ENCODE data around the gene CAMK2A. TPM values are rescaled to one million over a fixed set of nuclear protein-coding genes. Genes with fewer than 3 reads are reported as not detected.

CAMK2A gene
- total RNA-seq, 1 experiment from 2014 or later, result 0.33 TPM

DNA sequence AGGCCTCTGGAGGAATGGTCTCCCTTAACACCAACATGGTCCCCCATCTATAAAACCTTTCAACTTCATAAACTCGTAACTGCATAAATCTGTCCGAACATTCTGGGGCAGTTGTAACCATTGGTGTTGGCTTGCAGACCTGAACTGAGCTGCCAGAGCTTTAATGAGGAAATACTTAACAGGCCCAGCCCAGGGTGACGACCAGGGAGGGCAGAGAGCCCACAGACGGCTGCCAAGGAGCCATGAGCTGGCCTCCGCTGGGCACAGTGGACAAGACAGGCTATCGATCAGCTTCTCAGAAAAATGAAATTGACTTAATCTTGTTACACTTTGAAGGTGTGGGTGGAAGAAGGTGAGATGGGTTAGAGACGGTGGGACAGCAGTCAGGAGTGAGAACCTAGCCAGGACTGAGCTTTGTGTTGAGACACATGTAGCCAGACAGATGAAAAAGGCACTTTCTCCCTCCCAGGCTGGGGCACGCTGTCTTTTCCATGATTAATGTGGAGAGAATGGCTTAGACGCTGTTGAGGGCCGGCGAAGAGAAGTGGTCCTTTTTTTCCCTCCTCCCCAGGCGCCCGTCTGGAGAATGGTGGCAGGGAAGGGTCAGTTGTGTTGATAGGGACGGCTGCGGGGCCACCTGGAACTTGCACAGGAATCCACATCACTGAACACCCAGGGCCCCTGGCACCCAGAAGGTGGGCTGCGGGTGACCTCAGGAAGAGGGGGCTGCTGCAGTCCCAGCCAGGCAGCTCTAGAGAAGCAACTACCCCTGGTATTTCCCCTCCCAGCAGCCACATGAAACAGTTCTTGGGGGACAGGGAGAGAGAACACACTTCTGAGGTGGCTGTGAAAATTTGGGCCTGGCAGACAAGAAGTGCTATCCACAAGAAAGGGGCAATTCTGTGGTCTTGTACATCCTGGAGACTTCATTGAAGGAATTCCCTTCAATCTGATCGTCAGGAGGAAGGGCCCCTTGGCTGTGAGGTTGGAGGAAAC, 40.6 kb upstream of the CAMK2A start:
- H4K91ac ChIP-seq (ENCODE audit: insufficient read length, low read depth, low read length), result no peak overlapping the region
- no peak overlapping the region for H3K18ac ChIP-seq (ENCODE audit: insufficient read length, low read depth, low read length)
- H3K23me2 ChIP-seq (ENCODE audit: insufficient read length, low read depth, low read length, poor library complexity, severe bottlenecking), result no peaks in the 10 kb centered on the region
- no peaks in the 10 kb centered on the region for H3K4me1 ChIP-seq (ENCODE audit: insufficient read depth, low read length)
- H3K9ac ChIP-seq (ENCODE audit: extremely low read depth, insufficient read length, low read length), result no peak overlapping the region
- no peak overlapping the region for H3T11ph ChIP-seq (ENCODE audit: low read length)
- H4K8ac ChIP-seq (replicated peaks; ENCODE audit: insufficient read length, low read depth, low read length), result no peak overlapping the region
- TF ChIP-seq, protein P1, sequence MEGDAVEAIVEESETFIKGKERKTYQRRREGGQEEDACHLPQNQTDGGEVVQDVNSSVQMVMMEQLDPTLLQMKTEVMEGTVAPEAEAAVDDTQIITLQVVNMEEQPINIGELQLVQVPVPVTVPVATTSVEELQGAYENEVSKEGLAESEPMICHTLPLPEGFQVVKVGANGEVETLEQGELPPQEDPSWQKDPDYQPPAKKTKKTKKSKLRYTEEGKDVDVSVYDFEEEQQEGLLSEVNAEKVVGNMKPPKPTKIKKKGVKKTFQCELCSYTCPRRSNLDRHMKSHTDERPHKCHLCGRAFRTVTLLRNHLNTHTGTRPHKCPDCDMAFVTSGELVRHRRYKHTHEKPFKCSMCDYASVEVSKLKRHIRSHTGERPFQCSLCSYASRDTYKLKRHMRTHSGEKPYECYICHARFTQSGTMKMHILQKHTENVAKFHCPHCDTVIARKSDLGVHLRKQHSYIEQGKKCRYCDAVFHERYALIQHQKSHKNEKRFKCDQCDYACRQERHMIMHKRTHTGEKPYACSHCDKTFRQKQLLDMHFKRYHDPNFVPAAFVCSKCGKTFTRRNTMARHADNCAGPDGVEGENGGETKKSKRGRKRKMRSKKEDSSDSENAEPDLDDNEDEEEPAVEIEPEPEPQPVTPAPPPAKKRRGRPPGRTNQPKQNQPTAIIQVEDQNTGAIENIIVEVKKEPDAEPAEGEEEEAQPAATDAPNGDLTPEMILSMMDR (conservative IDR thresholded peaks at IDR 0.05), result no peak
- Mint-ChIP-seq H3K27me3 (ENCODE audit: low read depth) (no peaks in the 10 kb centered on the region; the same call in 1 of the 2 replicates), H3K4me1 (peaks cover 0 to 4% of the 10 kb centered on the region in 2 experiments; a peak in 1 of 4 replicates), H3K27ac (no peak overlapping the region), H3K36me3 (ENCODE audit: insufficient read depth in 1 of 3, low read depth in 3 of 3) (no peaks in the 10 kb centered on the region), H3K9me3 (no peaks in the 10 kb centered on the region), H3K4me3 (no peak overlapping the region)
- no peak overlapping the region for H3K4ac ChIP-seq (ENCODE audit: low read depth, low read length)
- H3K4me2 ChIP-seq (ENCODE audit: insufficient read depth, insufficient read length, low read length), result no peak overlapping the region
- H3K9me3 ChIP-seq (ENCODE audit: control insufficient read depth, low read depth, low read length), result no peaks in the 10 kb centered on the region
- H4K20me1 ChIP-seq (ENCODE audit: control insufficient read depth, insufficient read depth, insufficient read length), result no peaks in the 10 kb centered on the region
- no peak for DNase-seq
- H2BK120ac ChIP-seq (ENCODE audit: low read depth, low read length, poor library complexity, severe bottlenecking), result no peak overlapping the region
- no peak overlapping the region for H2BK12ac ChIP-seq (ENCODE audit: insufficient read length, low read depth, low read length)
- H3K79me1 ChIP-seq (ENCODE audit: insufficient read depth, low read depth, low read length, poor library complexity, severe bottlenecking), result no peaks in the 10 kb centered on the region
- no peak overlapping the region for H2AFZ ChIP-seq (ENCODE audit: low read length)
- H2BK20ac ChIP-seq (ENCODE audit: low read depth, low read length, poor library complexity, severe bottlenecking), result no peak overlapping the region
- no peaks in the 10 kb centered on the region for H3K79me2 ChIP-seq (ENCODE audit: insufficient read depth, low read length)
- no peak overlapping the region for H3K27ac ChIP-seq (ENCODE audit: insufficient read length, low read depth, low read length)
- no peaks in the 10 kb centered on the region; the same call in 1 of the 2 replicates for H3K27me3 ChIP-seq (ENCODE audit: insufficient read depth, low read length)
- no peak overlapping the region for H3K23ac ChIP-seq (ENCODE audit: insufficient read length, low read depth, low read length)
- H4K5ac ChIP-seq (ENCODE audit: insufficient read length, low read depth, low read length), result no peak overlapping the region
- WGBS (ENCODE audit: extremely low coverage, insufficient read length, low lambda C conversion rate), result no CpG with 5 or more reads among the region's 17 CpGs
- no peak overlapping the region for H2BK15ac ChIP-seq (ENCODE audit: low read depth, low read length)
- H2BK5ac ChIP-seq (ENCODE audit: insufficient read length, low read length), result no peak overlapping the region
- no peak overlapping the region for H2AK5ac ChIP-seq (ENCODE audit: insufficient read length, low read length)
- H3K56ac ChIP-seq (ENCODE audit: insufficient read length, low read depth, low read length), result no peak overlapping the region
- H3K14ac ChIP-seq (ENCODE audit: insufficient read depth, low read length), result no peak overlapping the region

All from H9 (cell line).